ENCODE data around the gene ANKRD55.
"Not testable (repeated sequence)": the region's sequence is repeated elsewhere in the genome, so short reads cannot be mapped to it uniquely, and the experiment has no call there.

ANKRD55 gene

GRCh38 chr5:56160723-56161438, 72.2 kb downstream of the ANKRD55 start:
- no peaks in the 10 kb centered on the region for H3K36me3 ChIP-seq (ENCODE audit: control insufficient read depth in 1 of 2, insufficient read depth in 2 of 2, low read length in 2 of 2)
- H3K9me3 ChIP-seq (ENCODE audit: control insufficient read depth in 1 of 2, low read length in 2 of 2): no peaks in the 10 kb centered on the region
- H3K4me1 ChIP-seq (ENCODE audit: control insufficient read depth in 1 of 2, insufficient read depth in 2 of 2, low read length in 2 of 2): peaks cover 5 to 8% of the 10 kb centered on the region in 2 donors
- no peak overlapping the region for H3K27ac ChIP-seq (ENCODE audit: low read depth, low read length)
- no peak overlapping the region for H3K4me3 ChIP-seq (ENCODE audit: low read depth in 1 of 2, low read length in 2 of 2)
- no peak overlapping the region for H3K9ac ChIP-seq (ENCODE audit: low read depth in 1 of 2, low read length in 2 of 2)
- H3K27me3 ChIP-seq (ENCODE audit: control insufficient read depth in 1 of 2, insufficient read depth in 2 of 2, low read length in 2 of 2): no peaks in the 10 kb centered on the region

- H3K27ac ChIP-seq (ENCODE audit: low read depth, low read length): no peak overlapping the region
- H3K4me1 ChIP-seq (ENCODE audit: control insufficient read depth in 1 of 2, insufficient read depth in 2 of 2, low read length in 2 of 2): peaks cover 8 to 10% of the 10 kb centered on the region in 2 donors
- H3K27me3 ChIP-seq (ENCODE audit: control insufficient read depth in 1 of 2, insufficient read depth in 2 of 2, low read length in 2 of 2): no peaks in the 10 kb centered on the region
- no peaks in the 10 kb centered on the region for H3K9me3 ChIP-seq (ENCODE audit: control insufficient read depth in 1 of 2, low read length in 2 of 2)
- no peak overlapping the region for H3K9ac ChIP-seq (ENCODE audit: low read depth in 1 of 2, low read length in 2 of 2)
- no peak overlapping the region for H3K4me3 ChIP-seq (ENCODE audit: low read depth in 1 of 2, low read length in 2 of 2)
- no peaks in the 10 kb centered on the region for H3K36me3 ChIP-seq (ENCODE audit: control insufficient read depth in 1 of 2, insufficient read depth in 2 of 2, low read length in 2 of 2)
These were observed 73.6 kb downstream of the ANKRD55 start for GRCh38 chr5:56159521-56159947.

- H3K27ac ChIP-seq (ENCODE audit: low read depth, low read length): no peak overlapping the region
- H3K4me1 ChIP-seq (ENCODE audit: control insufficient read depth in 1 of 2, insufficient read depth in 2 of 2, low read length in 2 of 2): peaks cover 8 to 10% of the 10 kb centered on the region in 2 donors
- no peak overlapping the region for H3K4me3 ChIP-seq (ENCODE audit: low read depth in 1 of 2, low read length in 2 of 2)
- H3K27me3 ChIP-seq (ENCODE audit: control insufficient read depth in 1 of 2, insufficient read depth in 2 of 2, low read length in 2 of 2): no peaks in the 10 kb centered on the region
- no peak overlapping the region for H3K9ac ChIP-seq (ENCODE audit: low read depth in 1 of 2, low read length in 2 of 2)
- no peaks in the 10 kb centered on the region for H3K36me3 ChIP-seq (ENCODE audit: control insufficient read depth in 1 of 2, insufficient read depth in 2 of 2, low read length in 2 of 2)
- no peaks in the 10 kb centered on the region for H3K9me3 ChIP-seq (ENCODE audit: control insufficient read depth in 1 of 2, low read length in 2 of 2)
These were observed 74.7 kb downstream of the ANKRD55 start for GRCh38 chr5:56158331-56158960.

GRCh38 chr5:56157191-56157621, 75.9 kb downstream of the ANKRD55 start:
- not testable (repeated sequence) for H3K9ac ChIP-seq (ENCODE audit: low read depth in 1 of 2, low read length in 2 of 2); H3K4me3 ChIP-seq (ENCODE audit: low read depth in 1 of 2, low read length in 2 of 2); H3K27ac ChIP-seq (ENCODE audit: low read depth, low read length); H3K27me3 ChIP-seq (ENCODE audit: control insufficient read depth in 1 of 2, insufficient read depth in 2 of 2, low read length in 2 of 2); H3K9me3 ChIP-seq (ENCODE audit: control insufficient read depth in 1 of 2, low read length in 2 of 2); H3K36me3 ChIP-seq (ENCODE audit: control insufficient read depth in 1 of 2, insufficient read depth in 2 of 2, low read length in 2 of 2)
- H3K4me1 ChIP-seq (ENCODE audit: control insufficient read depth in 1 of 2, insufficient read depth in 2 of 2, low read length in 2 of 2): peaks cover 8 to 13% of the 10 kb centered on the region in 2 donors

- peaks cover 8 to 13% of the 10 kb centered on the region in 2 donors for H3K4me1 ChIP-seq (ENCODE audit: control insufficient read depth in 1 of 2, insufficient read depth in 2 of 2, low read length in 2 of 2)
- not testable (repeated sequence) for H3K9ac ChIP-seq (ENCODE audit: low read depth in 1 of 2, low read length in 2 of 2); H3K27me3 ChIP-seq (ENCODE audit: control insufficient read depth in 1 of 2, insufficient read depth in 2 of 2, low read length in 2 of 2); H3K4me3 ChIP-seq (ENCODE audit: low read depth in 1 of 2, low read length in 2 of 2); H3K27ac ChIP-seq (ENCODE audit: low read depth, low read length); H3K9me3 ChIP-seq (ENCODE audit: control insufficient read depth in 1 of 2, low read length in 2 of 2); H3K36me3 ChIP-seq (ENCODE audit: control insufficient read depth in 1 of 2, insufficient read depth in 2 of 2, low read length in 2 of 2)
These were observed 76.4 kb downstream of the ANKRD55 start for GRCh38 chr5:56156585-56157190.

- Histone ChIP-seq H3K27ac (ENCODE audit: low read depth, low read length) (no peak overlapping the region), H3K36me3 (ENCODE audit: control insufficient read depth in 1 of 2, insufficient read depth in 2 of 2, low read length in 2 of 2) (no peaks in the 10 kb centered on the region), H3K27me3 (ENCODE audit: control insufficient read depth in 1 of 2, insufficient read depth in 2 of 2, low read length in 2 of 2) (no peaks in the 10 kb centered on the region), H3K4me1 (ENCODE audit: control insufficient read depth in 1 of 2, insufficient read depth in 2 of 2, low read length in 2 of 2) (peaks cover 8 to 13% of the 10 kb centered on the region in 2 donors), H3K9me3 (ENCODE audit: control insufficient read depth in 1 of 2, low read length in 2 of 2) (no peaks in the 10 kb centered on the region), H3K9ac (ENCODE audit: low read depth in 1 of 2, low read length in 2 of 2) (no peak overlapping the region), H3K4me3 (ENCODE audit: low read depth in 1 of 2, low read length in 2 of 2) (no peak overlapping the region)
These were observed 77.0 kb downstream of the ANKRD55 start for GRCh38 chr5:56155992-56156584.

- Histone ChIP-seq H3K4me3 (ENCODE audit: low read depth in 1 of 2, low read length in 2 of 2) (no peak overlapping the region), H3K36me3 (ENCODE audit: control insufficient read depth in 1 of 2, insufficient read depth in 2 of 2, low read length in 2 of 2) (no peaks in the 10 kb centered on the region), H3K9ac (ENCODE audit: low read depth in 1 of 2, low read length in 2 of 2) (no peak overlapping the region), H3K9me3 (ENCODE audit: control insufficient read depth in 1 of 2, low read length in 2 of 2) (no peaks in the 10 kb centered on the region), H3K4me1 (ENCODE audit: control insufficient read depth in 1 of 2, insufficient read depth in 2 of 2, low read length in 2 of 2) (peaks cover 8 to 13% of the 10 kb centered on the region in 2 donors), H3K27me3 (ENCODE audit: control insufficient read depth in 1 of 2, insufficient read depth in 2 of 2, low read length in 2 of 2) (no peaks in the 10 kb centered on the region), H3K27ac (ENCODE audit: low read depth, low read length) (no peak overlapping the region)
These were observed 78.2 kb downstream of the ANKRD55 start for GRCh38 chr5:56154732-56155484.

GRCh38 chr5:56152437-56152836, 80.7 kb downstream of the ANKRD55 start:
- no peak overlapping the region for H3K4me3 ChIP-seq (ENCODE audit: low read depth in 1 of 2, low read length in 2 of 2)
- H3K27me3 ChIP-seq (ENCODE audit: control insufficient read depth in 1 of 2, insufficient read depth in 2 of 2, low read length in 2 of 2): no peaks in the 10 kb centered on the region
- H3K27ac ChIP-seq (ENCODE audit: low read depth, low read length): no peak overlapping the region
- H3K36me3 ChIP-seq (ENCODE audit: control insufficient read depth in 1 of 2, insufficient read depth in 2 of 2, low read length in 2 of 2): no peaks in the 10 kb centered on the region
- peaks cover 8 to 18% of the 10 kb centered on the region in 2 donors for H3K4me1 ChIP-seq (ENCODE audit: control insufficient read depth in 1 of 2, insufficient read depth in 2 of 2, low read length in 2 of 2)
- no peak overlapping the region for H3K9ac ChIP-seq (ENCODE audit: low read depth in 1 of 2, low read length in 2 of 2)
- H3K9me3 ChIP-seq (ENCODE audit: control insufficient read depth in 1 of 2, low read length in 2 of 2): no peaks in the 10 kb centered on the region

- H3K36me3 ChIP-seq (ENCODE audit: control insufficient read depth in 1 of 2, insufficient read depth in 2 of 2, low read length in 2 of 2); H3K9ac ChIP-seq (ENCODE audit: low read depth in 1 of 2, low read length in 2 of 2); H3K27ac ChIP-seq (ENCODE audit: low read depth, low read length); H3K9me3 ChIP-seq (ENCODE audit: control insufficient read depth in 1 of 2, low read length in 2 of 2); H3K27me3 ChIP-seq (ENCODE audit: control insufficient read depth in 1 of 2, insufficient read depth in 2 of 2, low read length in 2 of 2); H3K4me3 ChIP-seq (ENCODE audit: low read depth in 1 of 2, low read length in 2 of 2): not testable (repeated sequence)
- H3K4me1 ChIP-seq (ENCODE audit: control insufficient read depth in 1 of 2, insufficient read depth in 2 of 2, low read length in 2 of 2): peaks cover 0 to 13% of the 10 kb centered on the region in 2 donors
These were observed 82.4 kb downstream of the ANKRD55 start for GRCh38 chr5:56150756-56151155.
